Measurements from ENCODE around the gene CTNNBIP1. TPM values are rescaled to one million over a fixed set of nuclear protein-coding genes. Genes with fewer than 3 reads are reported as not detected.

Gene CTNNBIP1
- total and polyA plus RNA-seq, 9 of the 15 experiments (the other 6 are each of a cell fraction or from before 2014, with no cell fraction given): 0.65 to 29.2 (median 14.7) TPM

GRCh38 chr1:9833632-9834031 is 76.4 kb downstream of the CTNNBIP1 start:
- ChIA-PET CTCF (ENCODE audit: low intra/inter-chr PET ratio) (no interaction called here), POLR2A (interaction anchor here (0.6 to 5.1 kb wide), 4 partner anchors 8 to 127 kb away, joined by 3 to 35 read pairs (median 4); no protein-coding TSS in a partner anchor)
- WGBS (ENCODE audit: insufficient coverage, low coverage, missing lambda C conversion rate): 10% methylated on average over 3 of the region's 3 CpGs

GRCh38 chr1:9827558-9828185 is 82.4 kb downstream of the CTNNBIP1 start:
- BruUV-seq (replicated peaks): no TSS peak
- POLR2A ChIA-PET: interaction anchor here (0.6 to 1.3 kb wide), 8 partner anchors 13 to 1021 kb away, joined by 3 to 4 read pairs (median 3); no protein-coding TSS in a partner anchor
- Histone ChIP-seq H3K27me3 (ENCODE audit: control insufficient read depth in 2 of 2, insufficient read depth in 2 of 2, low read length in 2 of 2) (peaks cover 12 to 49% of the 10 kb centered on the region in 2 experiments; a peak in 4 of 5 replicates), H3K79me2 (ENCODE audit: control insufficient read depth, insufficient read depth, low read length) (peaks cover 5% of the 10 kb centered on the region), H3K9me3 (replicated peaks; ENCODE audit: control insufficient read depth, insufficient read depth, low read depth, low read length) (no peaks in the 10 kb centered on the region), H3K27ac (ENCODE audit: extremely low read depth, low read depth, low read length) (no peak overlapping the region), H4K20me1 (replicated peaks; ENCODE audit: control insufficient read depth, insufficient read depth, low read length) (peaks cover 1% of the 10 kb centered on the region; the same call in 1 of the 2 replicates), H3K4me1 (replicated peaks in 1 of 2; ENCODE audit: control insufficient read depth in 2 of 2, insufficient read depth in 2 of 2, low read length in 2 of 2) (peaks cover 11 to 27% of the 10 kb centered on the region in 2 experiments), H2AFZ (ENCODE audit: low read depth, low read length) (peak overlapping the region; percentile 77), H3K4me3 (no peak overlapping the region), H3K4me2 (ENCODE audit: insufficient read depth, low read length) (peak overlapping the region; percentile 44; the same call in 1 of the 2 replicates), H3K36me3 (ENCODE audit: control insufficient read depth, insufficient read depth, low read length) (no peaks in the 10 kb centered on the region), H3K9me1 (ENCODE audit: control insufficient read depth, insufficient read depth, low read length) (no peaks in the 10 kb centered on the region), H3K9ac (ENCODE audit: insufficient read depth in 1 of 2, low read depth in 2 of 2, low read length in 2 of 2) (peak overlapping the region in 1 of 2 experiments; percentile 83; a peak in 3 of 4 replicates)
- DNase-seq (ENCODE audit: extremely low read depth in 1 of 4, low spot score in 3 of 4): peak; percentile 56 to 61 (median 57)
- peak; percentile 43 for ATAC-seq
- in situ Hi-C loops (cut with MboI): no loop called here
- CTCF ChIA-PET (ENCODE audit: low intra/inter-chr PET ratio): no interaction called here
- FAIRE-seq: peak; percentile 32
- intact Hi-C loops (cut with micrococcal nuclease): no loop called here
- WGBS (ENCODE audit: insufficient coverage, low coverage, missing lambda C conversion rate): 7% methylated on average over 24 of the region's 24 CpGs
- TF ChIP-seq ZNF449 (CRISPR knock-in tag; IDR thresholded peaks at IDR 0.05) (no peak), FIP1L1 (IDR thresholded peaks at IDR 0.05; ENCODE audit: low read depth, low read length, poor library complexity, severe bottlenecking) (no peak), NR0B1 (IDR thresholded peaks at IDR 0.05; ENCODE audit: partially characterized antibody) (no peak), ZNF561 (CRISPR knock-in tag; conservative IDR thresholded peaks at IDR 0.05) (no peak), PURB (CRISPR knock-in tag; IDR thresholded peaks at IDR 0.05; ENCODE audit: low read depth) (no peak), GTF2E2 (tag; IDR thresholded peaks at IDR 0.05) (no peak), SUPT5H (IDR thresholded peaks at IDR 0.05) (no peak), KDM5B (IDR thresholded peaks at IDR 0.05; ENCODE audit: insufficient replicate concordance, low read depth, low read length) (no peak), ZNF57 (CRISPR knock-in tag; IDR thresholded peaks at IDR 0.05) (no peak), RFX7 (CRISPR knock-in tag; IDR thresholded peaks at IDR 0.05) (no peak)

More at GRCh38 chr1:9833632-9834031, 76.4 kb downstream of the CTNNBIP1 start:
- DNase-seq (ENCODE audit: extremely low read depth in 1 of 4, low spot score in 3 of 4) (no peak), FAIRE-seq (no peak), ATAC-seq (no peak)
- H3K36me3 ChIP-seq (ENCODE audit: control insufficient read depth, insufficient read depth, low read length): no peaks in the 10 kb centered on the region
- no peaks in the 10 kb centered on the region for H3K79me2 ChIP-seq (ENCODE audit: control insufficient read depth, insufficient read depth, low read length)
- H3K4me3 ChIP-seq: no peak overlapping the region
- H3K4me1 ChIP-seq (replicated peaks in 1 of 2; ENCODE audit: control insufficient read depth in 2 of 2, insufficient read depth in 2 of 2, low read length in 2 of 2): peaks cover 0 to 10% of the 10 kb centered on the region in 2 experiments; a peak in 1 of 5 replicates
- no peak overlapping the region for H2AFZ ChIP-seq (ENCODE audit: low read depth, low read length)
- no TSS peak for BruUV-seq (replicated peaks)
- TF ChIP-seq DDX20 (tag; IDR thresholded peaks at IDR 0.05; ENCODE audit: low read depth) (no peak), HDAC6 (IDR thresholded peaks at IDR 0.05; ENCODE audit: low read depth, low read length) (no peak), PHB2 (IDR thresholded peaks at IDR 0.05; ENCODE audit: low read depth) (no peak), KLF1 (tag; IDR thresholded peaks at IDR 0.05) (no peak), ADNP (tag; IDR thresholded peaks at IDR 0.05) (no peak), SP1 (CRISPR knock-in tag; IDR thresholded peaks at IDR 0.05) (no peak), ZNF766 (CRISPR knock-in tag; conservative IDR thresholded peaks at IDR 0.05) (no peak)
- H3K9me3 ChIP-seq (replicated peaks; ENCODE audit: control insufficient read depth, insufficient read depth, low read depth, low read length): no peaks in the 10 kb centered on the region
- H4K20me1 ChIP-seq (replicated peaks; ENCODE audit: control insufficient read depth, insufficient read depth, low read length): peaks cover 3% of the 10 kb centered on the region; the same call in 1 of the 2 replicates
- peaks cover 46 to 68% of the 10 kb centered on the region in 2 experiments for H3K27me3 ChIP-seq (ENCODE audit: control insufficient read depth in 2 of 2, insufficient read depth in 2 of 2, low read length in 2 of 2)
- in situ Hi-C loops (cut with MboI) (no loop called here), intact Hi-C loops (cut with micrococcal nuclease) (no loop called here)
- no peak overlapping the region for H3K27ac ChIP-seq (ENCODE audit: extremely low read depth, low read depth, low read length)
- H3K9me1 ChIP-seq (ENCODE audit: control insufficient read depth, insufficient read depth, low read length): no peaks in the 10 kb centered on the region
- no peak overlapping the region for H3K4me2 ChIP-seq (ENCODE audit: insufficient read depth, low read length)
- H3K9ac ChIP-seq (ENCODE audit: insufficient read depth in 1 of 2, low read depth in 2 of 2, low read length in 2 of 2): no peak overlapping the region
